ENCODE data around the gene EEF1AKMT4. TPM values are rescaled to one million over a fixed set of nuclear protein-coding genes. Genes with fewer than 3 reads are reported as not detected.
A peak's percentile ranks its signal among the peaks of the same experiment; 100 is the strongest.

EEF1AKMT4 gene
- total and polyA plus RNA-seq, 2 of the 4 experiments (the other 2 are of a cell fraction): 2.9 to 3.6 TPM

- Histone ChIP-seq H2BK120ac (ENCODE audit: low read depth, low read length) (no peak overlapping the region), H2BK5ac (ENCODE audit: low read depth, low read length, poor library complexity, severe bottlenecking) (no peak overlapping the region), H2AK9ac (replicated peaks; ENCODE audit: low read depth, low read length, poor library complexity) (no peak overlapping the region), H3K9ac (ENCODE audit: low read depth, low read length) (no peak overlapping the region), H3K4ac (ENCODE audit: low read depth, low read length) (no peak overlapping the region), H4K20me1 (ENCODE audit: insufficient read depth, low read length) (no peaks in the 10 kb centered on the region; the same call in 1 of the 2 replicates), H4K8ac (ENCODE audit: low read depth in 2 of 2, low read length in 2 of 2) (no peak overlapping the region), H3K9me1 (ENCODE audit: insufficient read depth, low read length) (0 out of 2 replicates have a peak, but pooled peaks cover 3% of the 10 kb centered on the region), H2BK20ac (ENCODE audit: low read depth, low read length) (no peak overlapping the region), H3K27ac (ENCODE audit: insufficient read depth, low read length) (no peak overlapping the region), H3K4me3 (ENCODE audit: insufficient read depth, low read depth, low read length) (no peak overlapping the region), H3K23ac (ENCODE audit: low read depth, low read length) (no peak overlapping the region), H3K79me1 (ENCODE audit: low read depth in 1 of 2, low read length in 2 of 2) (no peaks in the 10 kb centered on the region), H3K14ac (replicated peaks; ENCODE audit: low read depth, low read length) (no peak overlapping the region), H3K4me2 (ENCODE audit: low read depth, low read length) (no peak overlapping the region), H3K36me3 (ENCODE audit: control insufficient read depth, insufficient read depth, low read length) (no peaks in the 10 kb centered on the region), H3K9me3 (ENCODE audit: control insufficient read depth, insufficient read depth, low read length) (no peaks in the 10 kb centered on the region), H3K56ac (ENCODE audit: extremely low read depth, insufficient read depth, low read length) (no peak overlapping the region), H3K27me3 (ENCODE audit: control insufficient read depth, insufficient read depth, low read length) (peaks cover 54% of the 10 kb centered on the region), H3K18ac (ENCODE audit: low read depth, low read length) (no peak overlapping the region), H2AFZ (replicated peaks; ENCODE audit: low read length, poor library complexity) (no peak overlapping the region), H2AK5ac (ENCODE audit: low read depth, low read length) (no peak overlapping the region), H4K5ac (ENCODE audit: low read depth, low read length) (no peak overlapping the region), H2BK15ac (ENCODE audit: low read depth, low read length) (no peak overlapping the region), H3K4me1 (ENCODE audit: control insufficient read depth, insufficient read depth, low read length) (no peaks in the 10 kb centered on the region; the same call in 1 of the 2 replicates), H4K91ac (ENCODE audit: insufficient read depth, low read depth, low read length) (no peak overlapping the region)
- WGBS, 2 experiments (ENCODE audit: extremely low coverage in 2 of 2, insufficient read length in 1 of 2): no CpG with 5 or more reads among the region's 4 CpGs
- in situ Hi-C loops (cut with MboI; ENCODE audit: low sequenced_read_pairs): no loop called here
- POLR2A ChIA-PET (ENCODE audit: unreplicated experiment): no interaction called here
- TF ChIP-seq FOS (IDR thresholded peaks at IDR 0.05; ENCODE audit: low read depth, low read length) (no peak), RAD21 (IDR thresholded peaks at IDR 0.05; ENCODE audit: low read length) (no peak), MXI1 (IDR thresholded peaks at IDR 0.05; ENCODE audit: borderline replicate concordance, low read depth, low read length) (no peak), MAZ (IDR thresholded peaks at IDR 0.05; ENCODE audit: borderline replicate concordance, low read depth, low read length) (no peak), POLR2A (IDR thresholded peaks at IDR 0.05; ENCODE audit: low read depth, low read length) (no peak), BHLHE40 (IDR thresholded peaks at IDR 0.05; ENCODE audit: low read depth, low read length) (no peak), NFE2L2 (IDR thresholded peaks at IDR 0.05; ENCODE audit: low read depth, low read length) (no peak), RCOR1 (IDR thresholded peaks at IDR 0.05; ENCODE audit: insufficient replicate concordance, low read length) (no peak), RFX5 (IDR thresholded peaks at IDR 0.05; ENCODE audit: low read depth, low read length) (no peak), SMC3 (IDR thresholded peaks at IDR 0.05; ENCODE audit: low read depth, low read length) (no peak), CEBPB (IDR thresholded peaks at IDR 0.05; ENCODE audit: low read depth, low read length) (no peak), MAFK (IDR thresholded peaks at IDR 0.05; ENCODE audit: low read depth, low read length) (no peak), CHD1 (IDR thresholded peaks at IDR 0.05; ENCODE audit: low read depth, low read length) (no peak)
- TF ChIP-seq, protein P1, sequence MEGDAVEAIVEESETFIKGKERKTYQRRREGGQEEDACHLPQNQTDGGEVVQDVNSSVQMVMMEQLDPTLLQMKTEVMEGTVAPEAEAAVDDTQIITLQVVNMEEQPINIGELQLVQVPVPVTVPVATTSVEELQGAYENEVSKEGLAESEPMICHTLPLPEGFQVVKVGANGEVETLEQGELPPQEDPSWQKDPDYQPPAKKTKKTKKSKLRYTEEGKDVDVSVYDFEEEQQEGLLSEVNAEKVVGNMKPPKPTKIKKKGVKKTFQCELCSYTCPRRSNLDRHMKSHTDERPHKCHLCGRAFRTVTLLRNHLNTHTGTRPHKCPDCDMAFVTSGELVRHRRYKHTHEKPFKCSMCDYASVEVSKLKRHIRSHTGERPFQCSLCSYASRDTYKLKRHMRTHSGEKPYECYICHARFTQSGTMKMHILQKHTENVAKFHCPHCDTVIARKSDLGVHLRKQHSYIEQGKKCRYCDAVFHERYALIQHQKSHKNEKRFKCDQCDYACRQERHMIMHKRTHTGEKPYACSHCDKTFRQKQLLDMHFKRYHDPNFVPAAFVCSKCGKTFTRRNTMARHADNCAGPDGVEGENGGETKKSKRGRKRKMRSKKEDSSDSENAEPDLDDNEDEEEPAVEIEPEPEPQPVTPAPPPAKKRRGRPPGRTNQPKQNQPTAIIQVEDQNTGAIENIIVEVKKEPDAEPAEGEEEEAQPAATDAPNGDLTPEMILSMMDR (conservative IDR thresholded peaks at IDR 0.05; ENCODE audit: low read depth, low read length): no peak; the same call in 1 of the 2 replicates
- TF ChIP-seq, protein P2, sequence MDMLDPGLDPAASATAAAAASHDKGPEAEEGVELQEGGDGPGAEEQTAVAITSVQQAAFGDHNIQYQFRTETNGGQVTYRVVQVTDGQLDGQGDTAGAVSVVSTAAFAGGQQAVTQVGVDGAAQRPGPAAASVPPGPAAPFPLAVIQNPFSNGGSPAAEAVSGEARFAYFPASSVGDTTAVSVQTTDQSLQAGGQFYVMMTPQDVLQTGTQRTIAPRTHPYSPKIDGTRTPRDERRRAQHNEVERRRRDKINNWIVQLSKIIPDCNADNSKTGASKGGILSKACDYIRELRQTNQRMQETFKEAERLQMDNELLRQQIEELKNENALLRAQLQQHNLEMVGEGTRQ (IDR thresholded peaks at IDR 0.05; ENCODE audit: low read depth, low read length): no peak
- TF ChIP-seq, protein P3, sequence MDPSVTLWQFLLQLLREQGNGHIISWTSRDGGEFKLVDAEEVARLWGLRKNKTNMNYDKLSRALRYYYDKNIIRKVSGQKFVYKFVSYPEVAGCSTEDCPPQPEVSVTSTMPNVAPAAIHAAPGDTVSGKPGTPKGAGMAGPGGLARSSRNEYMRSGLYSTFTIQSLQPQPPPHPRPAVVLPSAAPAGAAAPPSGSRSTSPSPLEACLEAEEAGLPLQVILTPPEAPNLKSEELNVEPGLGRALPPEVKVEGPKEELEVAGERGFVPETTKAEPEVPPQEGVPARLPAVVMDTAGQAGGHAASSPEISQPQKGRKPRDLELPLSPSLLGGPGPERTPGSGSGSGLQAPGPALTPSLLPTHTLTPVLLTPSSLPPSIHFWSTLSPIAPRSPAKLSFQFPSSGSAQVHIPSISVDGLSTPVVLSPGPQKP (IDR thresholded peaks at IDR 0.05; ENCODE audit: borderline replicate concordance, low read depth, low read length): no peak
- intact Hi-C loops (cut with micrococcal nuclease): no loop called here
- no TSS peak for BruUV-seq (replicated peaks)
- dilution Hi-C loops (cut with HindIII; ENCODE audit: low sequenced_read_pairs, unreplicated experiment): no loop called here
- CTCF ChIA-PET: interaction anchor here (0.6 kb wide), 2 partner anchors 12 to 1353 kb away, joined by 4 to 9 read pairs; no protein-coding TSS in a partner anchor
- DNase-seq (peak; percentile 83), ATAC-seq (ENCODE audit: low read depth) (peak; percentile 70)
Observed at GRCh38 chr3:184234224-184234623, 15.2 kb upstream of the EEF1AKMT4 start.

All from IMR-90 (cell line).